Measurements from ENCODE around the gene ABHD10.

DNA sequence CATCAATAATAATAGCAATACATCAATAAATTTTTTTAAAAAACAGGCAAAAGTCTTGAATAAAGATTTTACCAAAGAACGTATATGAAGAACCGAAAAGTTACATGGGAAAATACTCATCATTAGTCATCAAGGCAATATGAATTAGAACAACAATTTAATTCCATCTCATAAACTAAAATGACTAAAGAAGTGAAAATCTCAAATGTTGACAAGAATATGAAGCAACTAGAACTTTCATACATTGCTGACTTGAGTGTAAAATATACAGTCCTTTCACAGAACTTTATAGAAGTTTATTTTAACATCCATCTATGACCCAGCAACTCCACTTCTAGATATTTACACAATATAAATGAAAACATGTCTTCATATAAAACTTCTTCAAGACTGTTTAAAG, 35.3 kb upstream of the ABHD10 start:
- TF ChIP-seq, protein P1, sequence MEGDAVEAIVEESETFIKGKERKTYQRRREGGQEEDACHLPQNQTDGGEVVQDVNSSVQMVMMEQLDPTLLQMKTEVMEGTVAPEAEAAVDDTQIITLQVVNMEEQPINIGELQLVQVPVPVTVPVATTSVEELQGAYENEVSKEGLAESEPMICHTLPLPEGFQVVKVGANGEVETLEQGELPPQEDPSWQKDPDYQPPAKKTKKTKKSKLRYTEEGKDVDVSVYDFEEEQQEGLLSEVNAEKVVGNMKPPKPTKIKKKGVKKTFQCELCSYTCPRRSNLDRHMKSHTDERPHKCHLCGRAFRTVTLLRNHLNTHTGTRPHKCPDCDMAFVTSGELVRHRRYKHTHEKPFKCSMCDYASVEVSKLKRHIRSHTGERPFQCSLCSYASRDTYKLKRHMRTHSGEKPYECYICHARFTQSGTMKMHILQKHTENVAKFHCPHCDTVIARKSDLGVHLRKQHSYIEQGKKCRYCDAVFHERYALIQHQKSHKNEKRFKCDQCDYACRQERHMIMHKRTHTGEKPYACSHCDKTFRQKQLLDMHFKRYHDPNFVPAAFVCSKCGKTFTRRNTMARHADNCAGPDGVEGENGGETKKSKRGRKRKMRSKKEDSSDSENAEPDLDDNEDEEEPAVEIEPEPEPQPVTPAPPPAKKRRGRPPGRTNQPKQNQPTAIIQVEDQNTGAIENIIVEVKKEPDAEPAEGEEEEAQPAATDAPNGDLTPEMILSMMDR (IDR thresholded peaks at IDR 0.05; ENCODE audit: borderline replicate concordance, extremely low read depth, low read length, poor library complexity, severe bottlenecking): no peak
- no peak for TF ChIP-seq EZH2 (IDR thresholded peaks at IDR 0.05; ENCODE audit: borderline replicate concordance, low read depth, low read length, severe bottlenecking)

Measured in DND-41 (cell line).